Cardiac ventricle fibroblast (primary cell): ENCODE data around the gene ZNF681. TPM values are rescaled to one million over a fixed set of nuclear protein-coding genes. Genes with fewer than 3 reads are reported as not detected.

Source experiments
- total RNA-seq: library from RNA; depleted of rRNA; stranded (reverse); fragments of >200 nt; gene quantifications from 2 replicates; pipeline ENCODE4 v1.2.3, GENCODE V29; 2015

Gene ZNF681
- total RNA-seq = 0.83 and 0.94 TPM in 2 replicates

DNA sequence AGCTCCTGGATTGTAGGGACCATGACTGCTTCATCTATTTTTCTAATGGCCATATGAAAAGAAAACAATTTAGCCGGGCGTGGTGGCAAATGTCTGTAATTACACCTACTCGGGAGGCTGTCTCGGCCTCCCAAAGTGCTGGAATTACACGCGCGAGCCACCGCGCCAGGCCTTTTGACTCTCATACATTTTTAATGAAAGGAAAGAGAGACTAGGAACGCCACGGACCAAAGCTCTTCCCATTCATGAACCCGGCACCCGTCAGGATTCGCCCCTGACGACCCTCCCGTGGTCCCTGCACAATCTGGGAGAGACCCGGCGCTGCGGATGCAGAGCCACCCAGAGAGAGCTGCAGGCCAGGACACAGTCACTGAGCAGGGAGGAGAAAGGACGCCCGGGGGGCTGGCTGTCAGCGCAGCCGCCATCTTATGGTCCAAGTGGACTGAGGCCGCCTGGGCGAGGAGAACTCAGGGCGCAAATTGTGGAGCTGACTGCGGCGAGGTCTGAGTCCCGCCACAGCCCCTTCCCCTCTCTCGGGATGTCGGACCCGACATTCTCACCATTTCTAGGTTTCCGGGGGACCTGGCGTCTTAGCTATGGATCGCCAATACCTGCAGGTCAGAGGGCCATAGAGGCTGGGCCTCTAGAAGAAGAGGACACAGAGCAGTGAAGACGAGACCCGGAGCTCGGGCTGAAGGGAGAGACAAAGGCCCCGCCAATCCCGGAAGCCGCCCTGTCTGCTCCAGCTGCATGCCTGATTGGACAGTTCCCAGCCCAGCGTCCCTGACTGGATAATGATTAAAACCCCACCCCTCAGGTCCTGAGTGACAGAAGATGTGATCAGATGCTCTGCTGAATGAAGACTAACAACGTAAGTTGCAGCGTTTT is at the start of gene ZNF681:
TSS of gene ZNF681 (minus strand) at position 705 of the 888 bp plus-strand sequence. CDS start at position 563, 142 bp downstream.

Other genes starting within 250 kb of the ZNF681 start
- gene ZNF675, start 71.7 kb downstream of the ZNF681 start, total RNA-seq = 3.0 and 8.4 TPM in 2 replicates
- gene ZNF726, start 156.0 kb upstream of the ZNF681 start, total RNA-seq = 1.8 TPM in 1 of 2 replicates, not detected in the other